BE2C (cell line): ENCODE measurements around the gene PTPRN2.

Experiments used
- DNase-seq: peaks from one replicate; pipeline ENCODE4 v3.0.0-alpha.2; 2020
- H3K27me3 ChIP-seq: fragments of 250-450 bp; sonication (Bioruptor Pico); 2 replicates; pipeline ENCODE4 v1.5.1; 2020; ENCODE audit warnings: mild to moderate bottlenecking
- H3K36me3 ChIP-seq: fragments of 250-450 bp; sonication (Bioruptor Pico); 2 replicates; pipeline ENCODE4 v1.5.1; 2020; ENCODE audit warnings: mild to moderate bottlenecking
- H3K4me1 ChIP-seq: fragments of 250-450 bp; sonication (Bioruptor Pico); 2 replicates; pipeline ENCODE4 v1.5.1; 2020
- H3K4me3 ChIP-seq: 2 replicates; pipeline ENCODE4 v1.5.1; 2011; ENCODE audit warnings: low read depth, low read length
- H3K9me3 ChIP-seq: fragments of 250-450 bp; sonication (Bioruptor Pico); 2 replicates; pipeline ENCODE4 v1.5.1; 2020
- TF ChIP-seq, protein P1 (sequence below): IDR thresholded peaks from 2 replicates; pipeline ENCODE4 v1.5.1; 2012; ENCODE audit warnings: mild to moderate bottlenecking, low read depth, low read length

Gene PTPRN2

DNA sequence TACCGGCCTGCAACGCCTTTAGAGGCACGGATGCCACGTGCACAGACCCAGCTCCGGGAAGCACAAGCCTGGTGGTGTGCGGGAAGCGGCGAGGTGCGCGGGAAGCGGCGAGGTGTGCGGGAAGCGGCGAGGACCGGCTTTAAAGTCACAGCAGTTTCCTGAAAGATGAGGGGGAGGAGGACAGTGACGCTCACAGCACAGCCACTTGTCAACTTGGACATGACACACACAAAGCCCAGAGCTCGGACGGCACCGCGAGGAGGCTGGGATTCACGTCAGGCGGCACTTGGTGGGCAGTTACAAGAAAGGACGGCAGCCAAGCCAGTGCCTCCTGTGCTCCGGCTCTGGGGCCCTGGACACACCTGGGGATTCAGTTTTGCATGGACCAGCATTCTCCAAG is 724.9 kb downstream of the PTPRN2 start:
- DNase-seq = no peak
- no peaks in the 10 kb centered on the region for H3K4me1 ChIP-seq
- no peaks in the 10 kb centered on the region for H3K36me3 ChIP-seq
- TF ChIP-seq, protein P1, sequence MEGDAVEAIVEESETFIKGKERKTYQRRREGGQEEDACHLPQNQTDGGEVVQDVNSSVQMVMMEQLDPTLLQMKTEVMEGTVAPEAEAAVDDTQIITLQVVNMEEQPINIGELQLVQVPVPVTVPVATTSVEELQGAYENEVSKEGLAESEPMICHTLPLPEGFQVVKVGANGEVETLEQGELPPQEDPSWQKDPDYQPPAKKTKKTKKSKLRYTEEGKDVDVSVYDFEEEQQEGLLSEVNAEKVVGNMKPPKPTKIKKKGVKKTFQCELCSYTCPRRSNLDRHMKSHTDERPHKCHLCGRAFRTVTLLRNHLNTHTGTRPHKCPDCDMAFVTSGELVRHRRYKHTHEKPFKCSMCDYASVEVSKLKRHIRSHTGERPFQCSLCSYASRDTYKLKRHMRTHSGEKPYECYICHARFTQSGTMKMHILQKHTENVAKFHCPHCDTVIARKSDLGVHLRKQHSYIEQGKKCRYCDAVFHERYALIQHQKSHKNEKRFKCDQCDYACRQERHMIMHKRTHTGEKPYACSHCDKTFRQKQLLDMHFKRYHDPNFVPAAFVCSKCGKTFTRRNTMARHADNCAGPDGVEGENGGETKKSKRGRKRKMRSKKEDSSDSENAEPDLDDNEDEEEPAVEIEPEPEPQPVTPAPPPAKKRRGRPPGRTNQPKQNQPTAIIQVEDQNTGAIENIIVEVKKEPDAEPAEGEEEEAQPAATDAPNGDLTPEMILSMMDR = no peak
- H3K27me3 ChIP-seq = no peaks in the 10 kb centered on the region
- H3K4me3 ChIP-seq = no peak overlapping the region
- no peaks in the 10 kb centered on the region for H3K9me3 ChIP-seq

DNA sequence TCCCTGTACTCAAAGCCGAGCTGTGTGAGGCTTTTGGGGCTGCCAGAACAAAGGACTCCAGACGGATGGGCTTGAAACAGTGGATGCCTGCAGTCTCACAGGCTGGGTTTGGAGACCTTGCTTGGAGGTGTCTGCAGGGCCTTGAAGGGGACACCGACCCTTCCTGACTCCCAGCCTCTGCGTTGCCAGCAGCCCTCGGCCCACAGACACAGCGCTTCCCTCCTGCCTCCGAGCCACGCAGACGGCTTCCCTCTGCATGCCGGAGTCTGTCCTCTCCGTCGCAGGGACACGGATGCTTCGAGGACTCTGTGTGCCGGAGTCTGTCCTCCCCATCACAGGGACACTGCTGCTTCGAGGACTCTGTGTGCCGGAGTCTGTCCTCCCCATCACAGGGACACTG is 726.1 kb downstream of the PTPRN2 start:
- H3K36me3 ChIP-seq = no peaks in the 10 kb centered on the region
- no peaks in the 10 kb centered on the region for H3K9me3 ChIP-seq
- no peaks in the 10 kb centered on the region for H3K27me3 ChIP-seq
- no peak overlapping the region for H3K4me3 ChIP-seq
- DNase-seq = no peak
- TF ChIP-seq, protein P1 = no peak
- no peaks in the 10 kb centered on the region for H3K4me1 ChIP-seq

DNA sequence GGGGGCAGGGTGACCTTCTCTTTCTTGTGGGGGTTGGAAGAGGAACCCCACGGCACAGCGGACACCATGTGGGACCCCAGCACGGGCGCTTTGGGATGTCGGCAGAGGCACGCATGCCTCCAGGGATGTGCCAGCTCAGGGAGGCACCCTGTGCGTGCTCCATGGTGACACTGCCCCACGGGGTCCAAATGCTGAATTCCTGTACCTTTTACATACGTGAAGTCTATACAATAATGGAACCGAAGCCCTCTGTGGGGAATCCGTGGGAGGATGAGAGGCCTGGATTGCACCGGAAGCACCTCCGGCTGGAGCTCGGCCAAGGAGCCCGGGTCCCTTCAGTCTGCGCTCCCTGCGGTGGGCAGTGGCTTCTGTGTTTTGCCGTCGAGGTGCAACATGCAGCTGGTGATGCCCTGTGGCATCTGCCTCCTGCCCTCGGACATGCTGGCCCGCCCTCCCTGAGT is 726.6 kb downstream of the PTPRN2 start:
- Histone ChIP-seq H3K9me3 (no peaks in the 10 kb centered on the region), H3K27me3 (no peaks in the 10 kb centered on the region)
- TF ChIP-seq, protein P1 = no peak

DNA sequence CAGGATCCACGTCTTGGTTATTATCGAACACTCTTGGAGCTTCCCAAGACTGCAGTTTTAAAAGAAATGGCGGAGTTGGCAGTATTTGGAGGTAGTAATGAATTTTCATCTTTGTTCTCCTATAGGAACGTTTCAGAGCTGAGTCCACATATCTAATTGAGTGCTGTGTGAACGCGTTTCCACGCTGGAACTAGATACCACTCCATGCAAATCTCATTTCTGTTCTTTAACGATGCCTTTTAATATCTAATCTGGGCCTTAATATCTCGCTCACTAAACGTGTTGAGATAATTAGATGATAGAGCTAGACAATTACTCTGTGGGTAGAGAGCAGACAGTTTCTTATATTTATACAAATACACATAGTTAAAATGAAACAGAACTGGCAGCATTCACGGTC is 727.2 kb downstream of the PTPRN2 start:
- TF ChIP-seq, protein P1 = no peak
- Histone ChIP-seq H3K36me3 (no peaks in the 10 kb centered on the region), H3K4me1 (no peaks in the 10 kb centered on the region), H3K4me3 (no peak overlapping the region), H3K9me3 (no peaks in the 10 kb centered on the region), H3K27me3 (no peaks in the 10 kb centered on the region)
- DNase-seq = no peak

More for the DNA sequence above, 726.6 kb downstream of the PTPRN2 start:
- H3K4me3 ChIP-seq = no peak overlapping the region
- DNase-seq = no peak
- H3K36me3 ChIP-seq = no peaks in the 10 kb centered on the region
- no peaks in the 10 kb centered on the region for H3K4me1 ChIP-seq

DNA sequence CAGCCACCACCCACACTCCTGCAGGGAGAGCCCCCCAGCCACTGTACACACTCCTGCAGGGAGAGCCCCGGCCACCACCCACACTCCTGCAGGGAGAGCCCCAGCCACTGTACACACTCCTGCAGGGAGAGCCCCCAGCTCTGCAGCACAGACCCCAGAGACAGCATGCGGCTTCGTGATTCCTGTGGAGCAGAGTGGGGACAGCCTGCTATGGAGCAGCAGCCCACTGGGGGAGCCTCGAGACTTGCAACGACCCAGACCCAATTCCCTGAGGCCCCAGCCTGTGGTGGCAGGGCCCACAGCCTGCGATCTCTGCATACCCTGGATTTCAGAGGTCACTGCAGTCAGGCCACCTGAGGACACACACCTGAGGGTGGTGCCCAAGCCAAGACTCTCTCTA is 727.7 kb downstream of the PTPRN2 start:
- no peaks in the 10 kb centered on the region for H3K36me3 ChIP-seq
- H3K9me3 ChIP-seq = no peaks in the 10 kb centered on the region
- DNase-seq = no peak
- TF ChIP-seq, protein P1 = no peak
- no peaks in the 10 kb centered on the region for H3K27me3 ChIP-seq
- H3K4me1 ChIP-seq = no peaks in the 10 kb centered on the region
- H3K4me3 ChIP-seq = no peak overlapping the region

DNA sequence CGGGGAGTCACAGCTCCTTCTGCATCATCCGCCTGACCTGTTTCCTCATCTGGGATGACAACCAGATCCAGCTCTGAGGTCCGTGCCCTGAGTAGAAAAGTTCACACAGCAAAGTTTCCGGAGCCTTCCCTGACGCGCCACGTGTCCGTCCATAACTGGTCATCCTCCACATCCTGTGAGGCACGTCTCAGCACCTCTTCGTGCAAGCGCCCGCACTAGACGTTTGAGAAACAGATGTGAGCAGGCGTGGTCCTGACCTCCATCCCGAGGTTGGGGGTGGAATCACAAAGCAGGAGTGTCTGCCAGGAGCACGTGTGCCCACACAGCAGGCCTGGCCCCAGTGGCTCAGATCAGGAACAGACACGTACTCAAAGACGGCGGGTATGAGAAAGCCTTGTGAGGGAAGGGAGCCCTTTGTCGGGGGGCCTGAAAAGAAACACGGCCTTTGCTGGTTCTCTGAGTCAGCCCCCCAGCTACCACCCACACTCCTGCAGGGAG is 730.0 kb downstream of the PTPRN2 start:
- H3K27me3 ChIP-seq = no peaks in the 10 kb centered on the region
- no peak for DNase-seq
- H3K36me3 ChIP-seq = no peaks in the 10 kb centered on the region
- no peaks in the 10 kb centered on the region for H3K9me3 ChIP-seq
- H3K4me3 ChIP-seq = no peak overlapping the region
- no peaks in the 10 kb centered on the region for H3K4me1 ChIP-seq
- TF ChIP-seq, protein P1 = no peak
